PC-9 (cell line): Measurements from ENCODE around the gene SRPK2.

Source experiments
- CTCF ChIP-seq: fragments of 200-600 bp; sonication (generic); conservative IDR thresholded peaks from 2 replicates; pipeline ENCODE4 v1.6.1; 2017; ENCODE audit warnings: mixed run types, antibody characterized with exemption, mild to moderate bottlenecking, moderate library complexity
- EZH2 ChIP-seq: fragments of 200-600 bp; sonication (generic); IDR thresholded peaks from 2 replicates; pipeline ENCODE4 v1.8.0; 2017; ENCODE audit warnings: antibody characterized with exemption, low read depth

- TF ChIP-seq CTCF = no peak
- TF ChIP-seq EZH2 = no peak
Measured at GRCh38 chr7:105286441-105286840, 102.3 kb downstream of the SRPK2 start.
